Measurements from ENCODE around the gene PRPF8. TPM values are rescaled to one million over a fixed set of nuclear protein-coding genes. Genes with fewer than 3 reads are reported as not detected.

The PRPF8 gene
- total and polyA plus RNA-seq, 2 of the 13 experiments (the other 11 are each of a cell fraction or from before 2014, with no cell fraction given) = 112 to 179 TPM

GRCh38 chr17:1625053-1625452, 59.6 kb downstream of the PRPF8 start (continued):
- TF ChIP-seq THAP8 (CRISPR knock-in tag; IDR thresholded peaks at IDR 0.05; ENCODE audit: borderline replicate concordance) (no peak), FOXP1 (IDR thresholded peaks at IDR 0.05) (no peak), FOXP1 (CRISPR knock-in tag; IDR thresholded peaks at IDR 0.05) (no peak), SP5 (CRISPR knock-in tag; IDR thresholded peaks at IDR 0.05; ENCODE audit: borderline replicate concordance, low read depth) (no peak)

GRCh38 chr17:1624650-1625049, 60.0 kb downstream of the PRPF8 start:
- ATAC-seq (no peak), DNase-seq (ENCODE audit: low spot score) (no peak), FAIRE-seq (no peak)
- no peak overlapping the region for H3K9ac ChIP-seq (ENCODE audit: insufficient read depth, low read depth, low read length)
- no peak overlapping the region for H3K4me3 ChIP-seq (replicated peaks in 1 of 3; ENCODE audit: insufficient read depth in 1 of 3, low read depth in 2 of 3, low read length in 3 of 3)
- H3K79me2 ChIP-seq (ENCODE audit: insufficient read depth, low read length) = no peaks in the 10 kb centered on the region
- POLR2A ChIA-PET = no interaction called here
- no peak overlapping the region for H3K27ac ChIP-seq (ENCODE audit: extremely low read length, insufficient read depth, low read length)
- 85% methylated on average over 12 of the region's 12 CpGs for WGBS (ENCODE audit: low lambda C conversion rate)
- CTCF ChIA-PET (ENCODE audit: low intra/inter-chr PET ratio, low total read pairs) = no interaction called here
- intact Hi-C loops (cut with micrococcal nuclease; ENCODE audit: unreplicated experiment) (no loop called here), in situ Hi-C loops (cut with HindIII; ENCODE audit: extremely low pct_ligation_motif_present, low pct_unique_long_range_greater_than_20kb) (loop anchor here (5.0 kb wide), 1 partner anchor 47 kb away; no protein-coding TSS in a partner anchor)
- no peak overlapping the region for H2AFZ ChIP-seq (ENCODE audit: low read length)
- H4K20me1 ChIP-seq (ENCODE audit: insufficient read depth, low read length) = no peaks in the 10 kb centered on the region
- BruUV-seq (replicated peaks) = no TSS peak
- peaks cover 0 to 2% of the 10 kb centered on the region in 2 experiments; a peak in 2 of 5 replicates for H3K36me3 ChIP-seq (replicated peaks in 1 of 2; ENCODE audit: control insufficient read depth in 1 of 2, insufficient read depth in 2 of 2, low read length in 2 of 2)
- peaks cover 56% of the 10 kb centered on the region for H3K4me1 ChIP-seq (ENCODE audit: insufficient read depth, low read length)
- H3K27me3 ChIP-seq (ENCODE audit: control insufficient read depth in 1 of 2, insufficient read depth in 2 of 2, low read length in 2 of 2) = no peaks in the 10 kb centered on the region; a peak in 1 of 5 replicates
- no peak overlapping the region for H3K4me2 ChIP-seq (ENCODE audit: low read depth, low read length)
- H3K9me3 ChIP-seq (ENCODE audit: low read length) = no peaks in the 10 kb centered on the region
- TF ChIP-seq FOXK2 (IDR thresholded peaks at IDR 0.05) (no peak), ZNF121 (CRISPR knock-in tag; IDR thresholded peaks at IDR 0.05) (peak; percentile 90), ZBED4 (CRISPR knock-in tag; IDR thresholded peaks at IDR 0.05; ENCODE audit: borderline replicate concordance) (no peak), ZBTB25 (CRISPR knock-in tag; IDR thresholded peaks at IDR 0.05) (no peak), ETS1 (CRISPR knock-in tag; IDR thresholded peaks at IDR 0.05) (no peak), ZNF460 (CRISPR knock-in tag; IDR thresholded peaks at IDR 0.05; ENCODE audit: borderline replicate concordance) (peak; percentile 45; the same call in 1 of the 2 replicates), ZNF616 (CRISPR knock-in tag; IDR thresholded peaks at IDR 0.05; ENCODE audit: low read depth) (no peak), BATF2 (CRISPR knock-in tag; IDR thresholded peaks at IDR 0.05) (no peak), ZNF788 (CRISPR knock-in tag; IDR thresholded peaks at IDR 0.05; ENCODE audit: borderline replicate concordance) (no peak), IRF1 (CRISPR knock-in tag; IDR thresholded peaks at IDR 0.05; ENCODE audit: low read depth) (no peak)
